ENCODE measurements around the gene CREB3L2.
A peak's percentile ranks its signal among the peaks of the same experiment; 100 is the strongest.
"Not testable (repeated sequence)": the region's sequence is repeated elsewhere in the genome, so short reads cannot be mapped to it uniquely, and the experiment has no call there.

CREB3L2 gene

GRCh38 chr7:138001529-138002095, at the start of gene CREB3L2:
Gene CREB3L2 (minus strand): TSS chr7:138002086. CDS start chr7:138001705, 381 bp downstream.
- peak; percentile 74 for DNase-seq

- no peak for DNase-seq
Measured at GRCh38 chr7:138049505-138050116, 47.7 kb upstream of the CREB3L2 start.

GRCh38 chr7:138047907-138048306, 46.0 kb upstream of the CREB3L2 start:
- no peak for DNase-seq

GRCh38 chr7:138044897-138045296, 43.0 kb upstream of the CREB3L2 start:
- no peak for DNase-seq

GRCh38 chr7:138040063-138040462, 38.2 kb upstream of the CREB3L2 start:
- DNase-seq = not testable (repeated sequence)

- no peak for DNase-seq
Measured at GRCh38 chr7:138036135-138036534, 34.2 kb upstream of the CREB3L2 start.

- no peak for DNase-seq
Measured at GRCh38 chr7:138033241-138033640, 31.4 kb upstream of the CREB3L2 start.

- no peak for DNase-seq
Measured at GRCh38 chr7:138032770-138033169, 30.9 kb upstream of the CREB3L2 start.

GRCh38 chr7:138032186-138032585, 30.3 kb upstream of the CREB3L2 start:
- no peak for DNase-seq

GRCh38 chr7:138030679-138031351, 28.9 kb upstream of the CREB3L2 start:
- no peak for DNase-seq

GRCh38 chr7:138029941-138030340, 28.1 kb upstream of the CREB3L2 start:
- DNase-seq = no peak

- no peak for DNase-seq
Measured at GRCh38 chr7:138029126-138029525, 27.2 kb upstream of the CREB3L2 start.

- DNase-seq = no peak
Measured at GRCh38 chr7:138027100-138027499, 25.2 kb upstream of the CREB3L2 start.

GRCh38 chr7:138025215-138026186, 23.6 kb upstream of the CREB3L2 start:
- no peak for DNase-seq

- no peak for DNase-seq
Measured at GRCh38 chr7:138024765-138025164, 22.9 kb upstream of the CREB3L2 start.

GRCh38 chr7:138024343-138024691, 22.4 kb upstream of the CREB3L2 start:
- DNase-seq = no peak

GRCh38 chr7:138023618-138024342, 21.9 kb upstream of the CREB3L2 start:
- peak; percentile 2 for DNase-seq

- DNase-seq = no peak
Measured at GRCh38 chr7:138021889-138022288, 20.0 kb upstream of the CREB3L2 start.

GRCh38 chr7:138017992-138018391, 16.1 kb upstream of the CREB3L2 start:
- no peak for DNase-seq

- no peak for DNase-seq
Measured at GRCh38 chr7:138015096-138015495, 13.2 kb upstream of the CREB3L2 start.

- no peak for DNase-seq
Measured at GRCh38 chr7:138014686-138015085, 12.8 kb upstream of the CREB3L2 start.

GRCh38 chr7:138014201-138014600, 12.3 kb upstream of the CREB3L2 start:
- DNase-seq = not testable (repeated sequence)

GRCh38 chr7:138009350-138009653, 7.4 kb upstream of the CREB3L2 start:
- no peak for DNase-seq

All from activated CD4-positive, alpha-beta T cell treated with anti-CD3 and anti-CD28 coated beads, Interleukin-10, Interleukin-2, amounts not matched to agents 100 ng/mL and 50 ng/mL, durations not matched to agents 16 hours and 8 hours (primary cell).